GM10266 (cell line): ENCODE data around the gene PKP1.

ENCODE experiments used
- DNase-seq: peaks from one replicate; pipeline ENCODE4 v3.0.0; 2012; ENCODE audit errors: extremely low spot score
- CTCF ChIP-seq: IDR thresholded peaks from 2 replicates; pipeline ENCODE4 v1.5.1; 2012; ENCODE audit warnings: mild to moderate bottlenecking, low read depth; ENCODE audit not compliant: control insufficient read depth, insufficient read depth; ENCODE audit errors: missing control alignments

Gene PKP1

GRCh38 chr1:201276891-201277290 is 6.4 kb upstream of the PKP1 start:
- DNase-seq, result no peak
- TF ChIP-seq CTCF, result no peak

GRCh38 chr1:201277441-201277840 is 5.9 kb upstream of the PKP1 start:
- no peak for TF ChIP-seq CTCF
- DNase-seq, result no peak

GRCh38 chr1:201279313-201279712 is 4.0 kb upstream of the PKP1 start:
- TF ChIP-seq CTCF, result no peak
- DNase-seq, result no peak

GRCh38 chr1:201280884-201281283 is 2.4 kb upstream of the PKP1 start:
- TF ChIP-seq CTCF, result no peak
- DNase-seq, result no peak

- no peak for TF ChIP-seq CTCF
- DNase-seq, result no peak
Observed at GRCh38 chr1:201281573-201281972, 1.7 kb upstream of the PKP1 start.

- DNase-seq, result no peak
- TF ChIP-seq CTCF, result no peak
Observed at GRCh38 chr1:201282216-201282615, 1.1 kb upstream of the PKP1 start.

- no peak for DNase-seq
- no peak for TF ChIP-seq CTCF
Observed at GRCh38 chr1:201283836-201284553, 689 bp downstream of the PKP1 start.
